Common myeloid progenitor, CD34-positive (primary cell): ENCODE measurements around the gene PDE5A.
"Not testable (repeated sequence)": the region's sequence is repeated elsewhere in the genome, so short reads cannot be mapped to it uniquely, and the experiment has no call there.

ENCODE experiments used
- CTCF ChIA-PET: fragments of 350-600 bp; sonication (Branson Sonifier 250); formaldehyde crosslinking; loops from one replicate; lab custom pipeline; 2021; ENCODE audit warnings: antibody characterized with exemption; lab: Charles Lee
- POLR2A ChIA-PET: fragments of 350-600 bp; sonication (Branson Sonifier 250); formaldehyde crosslinking; loops from one replicate; lab custom pipeline; 2021; ENCODE audit warnings: antibody characterized with exemption; lab: Charles Lee
- DNase-seq, 3 donors: peaks; one replicate each; pipeline versions ENCODE4 v3.0.0 to v3.0.0-alpha.2; 2013
- H3K27ac ChIP-seq, 2 experiments: 1 replicate in 1 of 2; 2 replicates in 1 of 2; pipeline ENCODE4 v1.7.0; 2013; ENCODE audit warnings: inconsistent platforms in 2 of 2, low read length in 2 of 2, mild to moderate bottlenecking in 2 of 2, low read depth in 1 of 2, moderate library complexity in 1 of 2; ENCODE audit not compliant: severe bottlenecking in 2 of 2, insufficient read depth in 1 of 2, poor library complexity in 1 of 2
- H3K27me3 ChIP-seq, 5 experiments: replicated peaks in 2 of 5; 1 replicate in 3 of 5; 2 replicates in 2 of 5; pipeline versions ENCODE4 v1.6.1 to v1.7.0; 2013; ENCODE audit warnings: low read length in 4 of 5, mild to moderate bottlenecking in 2 of 5, moderate library complexity in 2 of 5, inconsistent platforms in 1 of 5; ENCODE audit not compliant: insufficient read depth in 5 of 5, control insufficient read depth in 4 of 5
- H3K36me3 ChIP-seq, 4 experiments: 1 replicate in 2 of 4; 2 replicates in 2 of 4; pipeline versions ENCODE4 v1.6.1 to v1.7.0; 2013; ENCODE audit warnings: low read length in 3 of 4, control low read depth in 1 of 4, mild to moderate bottlenecking in 1 of 4; ENCODE audit not compliant: control insufficient read depth in 4 of 4, insufficient read depth in 4 of 4
- H3K4me1 ChIP-seq, 4 experiments: 1 replicate in 3 of 4; 2 replicates in 1 of 4; pipeline versions ENCODE4 v1.6.1 to v1.7.1; 2013; ENCODE audit warnings: low read length in 3 of 4, mild to moderate bottlenecking in 3 of 4, control low read depth in 1 of 4, inconsistent platforms in 1 of 4, moderate library complexity in 1 of 4; ENCODE audit not compliant: control insufficient read depth in 4 of 4, insufficient read depth in 4 of 4; ENCODE audit errors: control extremely low read depth in 1 of 4
- H3K4me3 ChIP-seq, 7 experiments: 1 replicate in 4 of 7; 2 replicates in 3 of 7; pipeline versions ENCODE4 v1.5.1 to v1.7.0; 2013; ENCODE audit warnings: mild to moderate bottlenecking in 7 of 7, low read length in 6 of 7, moderate library complexity in 6 of 7, inconsistent platforms in 2 of 7, low read depth in 2 of 7, control low read depth in 1 of 7; ENCODE audit not compliant: insufficient read depth in 4 of 7, control insufficient read depth in 1 of 7; ENCODE audit errors: extremely low read depth in 1 of 7
- H3K9me3 ChIP-seq, 5 experiments: 1 replicate in 4 of 5; 2 replicates in 1 of 5; pipeline versions ENCODE4 v1.6.1 to v1.7.1; 2013; ENCODE audit warnings: low read length in 4 of 5, mild to moderate bottlenecking in 2 of 5, inconsistent platforms in 1 of 5, low read depth in 1 of 5, moderate library complexity in 1 of 5; ENCODE audit not compliant: control insufficient read depth in 4 of 5, insufficient read depth in 2 of 5; ENCODE audit errors: control extremely low read depth in 1 of 5
- WGBS: methylation state at CpG from one replicate; pipeline ENCODE4 v1.1.5; 2013; ENCODE audit not compliant: insufficient coverage; 5-methylcytosine and 5-hydroxymethylcytosine counted together

PDE5A gene

DNA sequence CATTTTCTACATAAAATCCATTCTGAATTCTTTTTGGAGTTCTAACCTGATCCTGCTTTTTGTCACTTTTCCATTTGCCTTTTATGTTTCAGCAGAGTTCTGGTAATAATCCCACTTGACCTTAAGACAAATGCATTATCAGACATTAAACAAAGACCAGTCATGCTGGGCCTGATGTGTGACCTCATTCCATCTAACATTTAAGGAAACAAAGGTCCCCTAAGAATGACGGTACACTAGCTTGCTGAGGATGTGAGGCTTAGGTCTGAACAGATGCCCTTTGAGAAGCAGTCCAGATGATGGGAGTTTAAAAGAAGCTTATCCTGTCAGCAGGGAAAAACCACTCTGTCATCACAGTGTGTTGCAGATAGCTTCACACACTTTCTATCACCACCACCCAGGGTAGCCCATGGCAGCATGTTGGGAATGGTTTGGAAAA is 38.1 kb upstream of the PDE5A start:
- Histone ChIP-seq H3K27ac (no peak overlapping the region), H3K27me3 (peaks cover 0 to 2% (median 0%) of the 10 kb centered on the region in 5 experiments), H3K36me3 (no peaks in the 10 kb centered on the region), H3K9me3 (peaks cover 0 to 1% (median 0%) of the 10 kb centered on the region in 5 experiments), H3K4me3 (no peak overlapping the region), H3K4me1 (no peaks in the 10 kb centered on the region)
- ChIA-PET CTCF (no interaction called here), POLR2A (no interaction called here)
- no CpG with 5 or more reads among the region's 1 CpG for WGBS
- DNase-seq, result no peak

DNA sequence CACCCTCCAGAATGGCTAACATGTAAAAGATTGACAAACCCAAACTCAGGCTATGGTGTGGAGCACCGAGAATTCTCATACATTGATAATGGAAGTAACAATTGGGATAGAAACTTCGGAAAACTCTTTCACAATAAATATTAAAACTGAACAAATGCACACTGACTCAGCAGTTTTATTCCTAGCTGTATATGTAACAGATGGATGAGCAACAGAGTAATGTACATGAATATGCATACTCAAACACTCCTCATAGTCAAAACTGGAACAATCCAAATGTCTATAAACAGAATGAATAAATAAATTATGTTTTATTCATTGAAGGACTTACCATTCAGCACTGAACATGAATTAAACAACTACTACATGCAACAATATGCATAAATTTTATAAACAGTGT is 37.1 kb upstream of the PDE5A start:
- CTCF ChIA-PET, result no interaction called here
- POLR2A ChIA-PET, result no interaction called here
- no CpG with 5 or more reads among the region's 2 CpGs for WGBS

DNA sequence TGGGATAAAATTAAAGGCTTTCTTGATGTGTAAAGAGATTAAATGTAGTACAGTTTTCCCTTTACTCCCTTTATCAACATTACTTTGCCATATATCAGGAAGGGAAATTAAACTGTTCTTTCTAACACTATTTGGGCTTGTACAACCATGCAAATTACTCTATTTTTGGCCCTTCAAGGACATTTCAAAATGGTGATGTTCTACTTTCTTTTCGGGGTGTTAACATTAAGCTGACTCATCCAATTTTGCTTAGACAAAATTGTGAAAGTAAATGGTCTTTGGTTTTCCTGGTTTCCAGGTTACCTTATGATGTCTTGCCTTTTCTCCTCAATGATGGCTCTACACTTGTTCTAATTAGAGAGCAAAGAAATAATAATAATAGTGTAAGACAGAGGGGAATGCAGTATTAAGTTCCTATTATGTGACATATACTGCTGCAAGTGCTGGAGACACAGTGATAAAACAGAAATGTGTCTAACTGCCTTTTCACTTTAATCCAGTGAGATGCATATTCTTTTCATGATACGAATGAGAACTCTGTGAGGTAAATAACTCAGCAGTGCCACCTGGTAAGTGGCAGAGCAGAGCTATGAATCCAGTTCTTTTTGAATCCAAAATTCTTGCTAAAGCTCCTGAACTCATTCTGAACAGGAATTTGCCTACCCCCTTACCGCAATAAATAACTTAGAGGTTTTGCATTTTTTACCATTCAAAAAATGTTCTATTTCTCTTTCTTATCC is 35.7 kb upstream of the PDE5A start:
- Histone ChIP-seq H3K9me3 (peaks cover 0 to 1% (median 0%) of the 10 kb centered on the region in 5 experiments), H3K36me3 (no peaks in the 10 kb centered on the region), H3K4me3 (no peak overlapping the region), H3K4me1 (no peaks in the 10 kb centered on the region), H3K27me3 (peaks cover 0 to 2% (median 0%) of the 10 kb centered on the region in 5 experiments), H3K27ac (no peak overlapping the region)
- CTCF ChIA-PET, result no interaction called here
- POLR2A ChIA-PET, result no interaction called here
- WGBS, result 100% methylated on average over 2 of the region's 3 CpGs
- no peak for DNase-seq

More for the DNA sequence above, 37.1 kb upstream of the PDE5A start:
- Histone ChIP-seq H3K36me3 (no peaks in the 10 kb centered on the region), H3K4me1 (no peaks in the 10 kb centered on the region), H3K27me3 (peaks cover 0 to 2% (median 0%) of the 10 kb centered on the region in 5 experiments), H3K9me3 (peaks cover 0 to 1% (median 0%) of the 10 kb centered on the region in 5 experiments), H3K27ac (no peak overlapping the region), H3K4me3 (no peak overlapping the region)
- DNase-seq, result no peak

DNA sequence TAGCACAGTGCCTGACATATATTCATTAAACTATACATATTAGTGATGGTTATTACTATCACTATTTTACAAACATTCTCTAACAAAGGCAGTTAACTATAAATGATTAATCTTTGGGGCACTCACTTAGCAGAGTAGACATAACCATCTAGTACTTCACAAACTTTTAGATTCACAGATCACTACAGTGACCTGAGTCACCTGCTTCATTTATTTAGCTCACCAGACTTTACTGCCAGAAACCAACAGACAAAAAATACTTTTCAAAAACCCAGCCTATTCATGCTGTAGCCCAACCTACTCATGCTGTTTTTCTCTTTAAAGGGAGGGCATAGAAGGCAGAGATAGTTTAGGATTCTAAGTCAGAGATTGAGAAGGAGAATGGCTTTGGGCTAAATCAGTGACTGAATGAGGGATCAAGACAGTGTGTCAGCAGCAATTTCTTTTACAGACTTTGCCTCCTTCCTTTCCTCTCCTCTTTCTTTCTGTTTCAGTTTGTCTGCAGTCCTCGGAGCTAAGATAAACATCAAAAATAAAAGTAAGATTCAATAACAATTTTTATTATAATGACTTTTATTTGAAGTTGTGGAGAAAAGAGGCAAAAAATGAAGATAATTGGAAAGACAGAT is 34.7 kb upstream of the PDE5A start:
- DNase-seq, result no peak
- WGBS, result no CpG with 5 or more reads among the region's 1 CpG
- H3K4me3 ChIP-seq, result no peak overlapping the region
- CTCF ChIA-PET, result no interaction called here
- H3K36me3 ChIP-seq, result no peaks in the 10 kb centered on the region
- peaks cover 0 to 2% (median 0%) of the 10 kb centered on the region in 5 experiments for H3K27me3 ChIP-seq
- H3K27ac ChIP-seq, result no peak overlapping the region
- peaks cover 0 to 1% (median 0%) of the 10 kb centered on the region in 5 experiments for H3K9me3 ChIP-seq
- POLR2A ChIA-PET, result no interaction called here
- no peaks in the 10 kb centered on the region for H3K4me1 ChIP-seq

DNA sequence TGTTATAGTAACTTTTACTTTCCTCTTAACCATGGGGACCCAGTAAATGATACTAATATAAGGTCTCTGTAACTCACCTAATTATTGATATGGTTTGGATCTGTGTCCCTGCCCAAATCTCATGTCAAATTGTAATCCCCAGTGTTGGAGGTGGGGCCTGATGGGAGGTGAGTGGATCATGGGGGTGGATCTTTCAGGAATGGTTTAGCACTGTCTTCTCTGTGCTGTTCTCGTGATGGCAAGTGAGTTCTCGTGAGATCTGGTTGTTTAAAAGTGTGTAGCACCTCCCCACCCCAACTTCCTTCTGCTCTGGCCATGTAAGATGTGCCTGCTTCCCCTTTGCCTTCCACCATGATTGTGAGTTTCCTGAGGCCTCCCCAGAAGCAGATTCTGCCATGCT is 34.0 kb upstream of the PDE5A start:
- H3K36me3 ChIP-seq, H3K27ac ChIP-seq, H3K27me3 ChIP-seq, CTCF ChIA-PET, H3K4me1 ChIP-seq, DNase-seq, POLR2A ChIA-PET, H3K4me3 ChIP-seq, H3K9me3 ChIP-seq: not testable (repeated sequence)
- no CpG with 5 or more reads among the region's 2 CpGs for WGBS

DNA sequence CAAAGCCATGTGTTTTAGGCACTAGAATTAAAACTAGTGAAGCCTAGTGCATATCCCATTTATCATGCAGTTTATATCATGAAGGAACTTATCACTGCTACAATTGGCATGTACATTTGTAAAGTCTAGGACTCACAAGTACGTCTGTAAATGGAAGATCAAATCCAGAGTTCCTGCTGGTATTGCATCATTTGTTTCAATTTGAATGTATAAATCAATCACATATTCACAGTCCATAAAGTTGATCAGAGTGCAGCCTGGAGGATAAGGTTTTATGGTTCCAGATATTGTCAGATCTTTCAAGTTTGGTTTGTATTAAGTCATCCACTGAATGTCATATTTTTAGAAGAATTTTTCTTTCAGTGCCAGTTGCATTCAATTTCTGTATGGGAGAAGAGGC is 32.6 kb upstream of the PDE5A start:
- no peak overlapping the region for H3K27ac ChIP-seq
- POLR2A ChIA-PET, result no interaction called here
- H3K4me3 ChIP-seq, result no peak overlapping the region
- no peak for DNase-seq
- H3K36me3 ChIP-seq, result no peaks in the 10 kb centered on the region
- CTCF ChIA-PET, result no interaction called here
- H3K27me3 ChIP-seq, result peaks cover 0 to 2% (median 0%) of the 10 kb centered on the region in 5 experiments
- WGBS, result no CpG with 5 or more reads among the region's 1 CpG
- H3K4me1 ChIP-seq, result no peaks in the 10 kb centered on the region
- peaks cover 0 to 1% (median 0%) of the 10 kb centered on the region in 5 experiments for H3K9me3 ChIP-seq

DNA sequence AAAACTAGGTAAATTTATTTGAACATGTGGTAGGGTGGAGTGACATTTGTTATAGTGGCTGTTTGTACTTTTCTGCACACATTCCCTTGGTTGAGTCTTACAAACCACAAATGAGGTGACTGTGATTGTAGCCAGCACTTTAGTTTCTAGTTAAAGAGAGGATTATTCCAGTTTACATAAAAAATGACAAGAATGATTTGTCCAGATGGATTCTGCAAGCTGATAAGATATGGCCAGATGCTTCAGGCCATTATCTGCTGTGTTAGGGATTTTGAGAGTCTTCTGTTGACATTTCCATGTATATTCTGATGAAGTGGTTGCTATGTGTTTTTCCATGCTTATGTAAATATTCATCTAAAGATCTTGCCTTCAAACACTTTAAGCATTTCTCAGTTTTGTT is 31.0 kb upstream of the PDE5A start:
- POLR2A ChIA-PET, result no interaction called here
- CTCF ChIA-PET, result no interaction called here

More for the DNA sequence above, 31.0 kb upstream of the PDE5A start:
- peaks cover 0 to 1% (median 0%) of the 10 kb centered on the region in 5 experiments for H3K9me3 ChIP-seq
- H3K36me3 ChIP-seq, result no peaks in the 10 kb centered on the region
- peaks cover 0 to 4% (median 0%) of the 10 kb centered on the region in 5 experiments for H3K27me3 ChIP-seq
- H3K27ac ChIP-seq, result no peak overlapping the region
- no peak overlapping the region for H3K4me3 ChIP-seq
- H3K4me1 ChIP-seq, result no peaks in the 10 kb centered on the region
- DNase-seq, result no peak
